ENCODE results near the gene NIT1.

Gene NIT1

DNA sequence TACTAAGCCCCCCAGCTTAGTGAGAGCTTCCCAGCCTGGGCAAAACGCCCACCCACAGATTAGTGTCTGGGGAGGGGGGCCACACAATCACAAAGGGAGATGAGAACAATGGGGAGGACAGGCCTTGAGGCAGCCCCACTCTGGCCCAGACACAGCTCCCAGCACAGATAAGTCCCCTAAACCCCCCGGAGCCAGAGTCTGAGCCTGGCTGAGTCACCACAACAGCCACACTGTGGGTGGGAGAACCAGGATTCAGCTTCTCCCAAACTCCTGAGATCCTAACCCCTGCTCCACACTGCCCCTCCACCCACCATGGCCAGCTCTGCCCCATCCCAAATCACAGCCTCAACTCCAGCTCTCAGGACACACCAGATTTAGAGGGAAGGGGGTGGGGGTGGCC, 32.7 kb upstream of the NIT1 start:
- DNase-seq: no peak

DNA sequence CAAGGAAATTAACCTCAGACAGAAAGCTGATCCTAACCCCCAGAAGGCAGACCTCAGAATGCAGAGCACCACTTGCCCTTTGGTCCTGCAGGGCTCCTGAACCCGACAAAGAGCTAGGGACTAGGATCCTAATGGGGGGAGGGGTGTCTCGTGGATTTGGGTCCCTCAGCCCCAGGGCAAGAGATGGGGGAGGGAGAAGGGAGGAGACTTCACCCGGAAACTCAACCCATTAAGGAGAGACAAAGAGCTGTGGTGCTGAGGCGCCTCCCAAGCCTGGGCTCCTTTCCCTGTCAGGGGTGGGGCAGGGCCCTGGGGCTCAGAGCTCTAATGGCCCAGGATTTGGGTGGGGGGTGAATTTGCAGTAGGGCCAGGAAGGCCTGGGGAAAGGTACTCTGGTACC, 31.4 kb upstream of the NIT1 start:
- DNase-seq: no peak

GRCh38 chr1:161088587-161089110, 29.3 kb upstream of the NIT1 start:
- no peak for DNase-seq

- no peak for DNase-seq
Observed at GRCh38 chr1:161089251-161089924, 28.5 kb upstream of the NIT1 start, which contains the start of gene NECTIN4. NECTIN4 (minus strand) TSS chr1:161089558; CDS start chr1:161089296, 262 bp downstream.

DNA sequence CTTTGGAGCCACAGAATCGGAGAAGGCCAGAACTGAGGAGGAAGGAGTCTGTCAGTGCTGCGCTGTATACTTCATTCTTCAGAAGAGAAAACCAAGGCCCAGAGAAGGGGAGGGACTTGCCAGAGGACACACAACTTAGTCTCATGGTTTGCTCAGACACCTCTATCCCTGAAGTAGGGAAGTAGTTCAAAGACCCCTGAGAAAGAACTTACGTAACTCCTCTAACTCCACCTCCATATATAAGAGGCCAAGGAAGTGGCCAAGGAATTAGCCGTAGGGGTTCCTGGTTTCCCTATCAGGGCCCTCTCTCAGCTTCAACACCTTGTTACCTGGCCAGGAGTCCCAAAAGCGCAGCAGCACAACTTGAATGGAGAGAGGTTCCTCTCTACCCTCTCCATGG, 28.0 kb upstream of the NIT1 start:
- DNase-seq: no peak

DNA sequence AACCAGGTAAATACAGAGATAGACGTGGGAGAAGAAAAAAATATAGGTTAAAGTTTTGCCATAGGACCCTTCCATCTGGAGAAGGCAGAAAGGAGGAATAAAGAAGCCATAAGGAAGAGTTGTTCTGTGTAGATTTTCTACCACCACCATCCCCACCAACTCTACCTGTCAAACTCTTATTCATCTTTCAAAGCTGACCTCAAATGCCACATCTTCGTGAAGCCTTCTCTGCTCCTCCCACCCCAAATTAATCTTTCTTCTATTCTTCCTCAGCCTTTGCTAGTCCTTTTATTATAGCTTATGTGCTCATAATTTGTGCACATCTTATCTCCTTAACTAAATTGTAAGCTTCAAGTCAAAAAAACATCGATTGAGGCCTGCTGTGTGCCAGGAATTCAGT, 27.3 kb upstream of the NIT1 start:
- no peak for DNase-seq

DNA sequence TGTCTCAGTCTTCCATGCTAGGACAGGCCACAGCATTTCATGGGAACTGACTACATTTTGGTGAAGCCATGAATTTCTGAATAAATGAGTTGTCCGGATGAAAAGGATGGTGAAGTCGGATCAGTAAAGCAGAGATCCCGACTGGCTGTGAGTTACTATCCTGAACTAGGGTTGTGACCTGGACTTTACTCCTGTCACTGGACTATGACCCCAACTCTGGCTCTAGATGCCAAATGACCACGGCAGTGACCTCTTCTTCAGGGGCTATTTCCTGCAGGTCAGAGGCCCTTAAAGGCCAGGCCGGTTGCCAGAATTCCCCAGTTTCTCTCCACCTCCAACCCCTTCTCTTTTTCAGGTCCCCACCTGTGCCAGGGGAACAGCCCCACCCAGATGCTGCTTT, 26.8 kb upstream of the NIT1 start:
- DNase-seq: no peak

DNA sequence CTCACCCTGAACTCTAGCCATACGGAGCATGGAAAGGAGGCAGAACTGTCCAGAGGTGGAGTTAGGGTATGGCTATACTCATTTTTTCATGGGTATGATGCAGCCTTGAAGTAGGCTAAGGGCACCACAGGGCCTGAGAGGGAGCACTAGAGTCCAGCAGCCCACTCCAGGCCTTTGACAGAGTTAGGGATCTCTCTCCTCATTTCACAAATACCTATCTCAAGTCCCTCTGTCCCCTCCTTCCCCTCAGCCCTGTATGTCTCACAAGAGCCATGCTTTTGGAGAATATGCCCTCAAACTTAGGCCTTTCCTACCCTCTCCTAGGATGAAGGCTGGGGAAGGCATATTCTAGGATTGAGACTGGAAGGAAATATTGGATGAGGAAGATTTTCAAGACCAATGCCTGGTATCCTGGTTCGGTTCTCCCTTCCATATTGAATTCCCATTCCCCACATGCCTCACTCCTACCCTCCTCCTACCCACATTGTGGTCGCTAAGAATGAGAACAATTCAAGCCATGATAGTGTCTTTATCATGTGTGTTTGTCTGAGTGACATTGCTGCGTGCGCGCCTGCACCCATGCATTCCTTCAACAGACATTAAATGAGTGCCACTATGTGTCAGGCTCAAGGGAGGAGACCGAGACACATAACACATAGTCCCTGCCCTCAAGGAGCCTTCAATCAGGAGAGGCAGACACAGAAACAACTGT, 26.0 kb upstream of the NIT1 start:
- no peak for DNase-seq

DNA sequence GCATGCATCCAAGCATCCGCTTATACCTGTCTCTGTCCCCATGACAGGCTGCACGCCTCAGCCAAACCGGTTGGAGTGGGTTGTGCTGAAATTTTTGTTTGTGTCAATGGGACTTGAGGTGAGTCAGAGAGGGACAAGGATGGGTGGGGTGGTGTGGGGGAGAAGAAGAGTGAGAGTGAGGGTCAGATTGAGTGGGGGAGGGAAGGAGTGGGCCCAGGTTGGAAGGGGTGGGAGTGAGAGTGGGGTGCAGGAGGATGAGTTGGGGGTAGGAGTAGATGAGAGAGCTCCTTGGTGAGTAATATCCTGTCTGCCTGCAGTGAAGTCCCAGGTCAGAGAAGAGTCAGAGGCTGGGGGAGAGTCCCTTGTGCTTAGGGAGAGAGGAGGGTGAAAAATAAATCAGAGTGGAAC, 25.3 kb upstream of the NIT1 start:
- peak; percentile 42 to 69 for DNase-seq

GRCh38 chr1:161094481-161094880, 23.4 kb upstream of the NIT1 start:
- DNase-seq: no peak

- no peak for DNase-seq
Observed at GRCh38 chr1:161095230-161095629, 22.7 kb upstream of the NIT1 start.

DNA sequence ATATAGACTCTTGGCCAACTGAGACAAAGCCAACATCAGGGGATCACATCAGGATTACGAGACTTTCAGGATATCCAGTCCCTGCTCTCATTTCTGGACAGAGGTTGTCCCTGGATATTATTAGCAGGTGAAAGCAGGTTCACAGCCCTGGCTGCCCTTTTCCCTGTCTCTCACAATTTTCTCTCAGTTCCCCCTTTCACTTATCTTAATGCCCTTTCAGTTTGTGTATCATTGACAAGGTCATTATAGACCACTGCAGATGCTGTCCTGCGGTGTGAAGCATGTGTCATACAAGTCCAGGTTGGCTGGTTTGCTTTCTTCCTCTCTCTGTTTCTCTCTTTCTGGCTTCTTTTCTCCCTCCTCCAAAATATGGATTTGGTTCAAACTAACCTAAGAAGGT, 21.9 kb upstream of the NIT1 start:
- DNase-seq: no peak

- no peak for DNase-seq
Observed at GRCh38 chr1:161096530-161096929, 21.4 kb upstream of the NIT1 start.

DNA sequence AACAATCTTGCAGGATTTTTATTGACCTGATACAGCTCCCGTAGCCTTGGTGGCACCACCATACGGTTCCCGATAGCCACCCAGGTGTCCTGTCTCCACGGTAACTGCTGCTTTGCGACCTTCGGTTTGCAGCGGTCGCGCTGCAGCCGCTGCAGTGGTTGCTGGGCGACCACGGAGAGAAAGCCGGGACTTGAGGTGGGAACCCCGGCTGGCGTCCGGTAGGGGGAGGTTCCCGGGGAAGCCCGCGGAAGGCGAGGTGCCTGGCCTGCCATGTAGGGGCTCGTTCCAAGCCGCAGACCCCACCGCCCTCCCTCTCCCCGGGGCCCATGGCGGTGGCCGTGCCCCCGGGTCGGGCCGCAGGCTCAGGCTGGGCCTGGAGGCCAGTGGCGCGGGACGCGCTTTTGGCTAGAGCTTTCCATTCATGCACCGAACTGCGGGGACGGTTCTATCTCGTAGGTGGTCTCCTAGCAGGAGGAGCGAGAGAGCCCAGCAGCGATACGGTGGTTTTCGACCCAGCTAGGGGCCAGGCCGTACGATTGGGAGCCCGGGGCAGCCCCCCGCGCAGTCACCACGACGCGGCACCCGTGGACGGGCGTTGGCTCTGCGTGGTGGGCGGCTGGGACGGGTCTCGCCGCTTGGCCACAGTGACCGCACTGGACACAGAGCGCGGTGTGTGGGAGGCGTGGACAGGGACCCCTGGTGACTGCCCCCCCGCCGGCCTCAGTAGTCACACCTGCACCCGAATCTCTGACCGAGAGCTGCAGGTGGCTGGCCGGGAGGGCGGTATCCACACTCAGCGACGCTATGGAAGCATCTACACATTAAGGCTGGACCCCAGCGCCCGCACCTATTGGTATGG, 19.5 kb upstream of the NIT1 start, which contains the start of gene KLHDC9:
KLHDC9 (plus strand) TSS at position 152 of the 859 bp plus-strand sequence; CDS start at position 327, 175 bp downstream.
- peak; percentile 34 to 56 for DNase-seq

- no peak for DNase-seq
Observed at GRCh38 chr1:161099090-161099802, 18.7 kb upstream of the NIT1 start.

- DNase-seq: no peak
Observed at GRCh38 chr1:161100556-161100955, 17.3 kb upstream of the NIT1 start.

DNA sequence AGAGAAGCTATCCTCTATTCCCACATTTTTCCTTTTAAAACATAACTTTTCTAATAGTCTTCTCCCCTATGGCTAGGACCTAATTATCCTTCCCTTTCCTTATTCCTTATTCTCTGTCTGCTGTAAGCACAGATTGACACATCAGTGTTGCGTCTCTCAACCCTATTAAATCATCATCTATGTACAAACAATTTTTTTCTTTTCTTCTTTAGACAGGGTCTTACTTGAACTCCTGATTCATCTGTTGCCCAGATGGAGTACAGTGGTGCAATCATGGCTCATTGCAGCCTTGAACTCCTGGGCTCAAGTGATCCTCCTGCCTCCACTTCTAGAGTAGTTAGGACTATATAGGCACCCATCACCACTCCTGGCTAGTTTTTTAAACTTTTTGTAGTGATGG, 11.5 kb upstream of the NIT1 start:
- DNase-seq: no peak

DNA sequence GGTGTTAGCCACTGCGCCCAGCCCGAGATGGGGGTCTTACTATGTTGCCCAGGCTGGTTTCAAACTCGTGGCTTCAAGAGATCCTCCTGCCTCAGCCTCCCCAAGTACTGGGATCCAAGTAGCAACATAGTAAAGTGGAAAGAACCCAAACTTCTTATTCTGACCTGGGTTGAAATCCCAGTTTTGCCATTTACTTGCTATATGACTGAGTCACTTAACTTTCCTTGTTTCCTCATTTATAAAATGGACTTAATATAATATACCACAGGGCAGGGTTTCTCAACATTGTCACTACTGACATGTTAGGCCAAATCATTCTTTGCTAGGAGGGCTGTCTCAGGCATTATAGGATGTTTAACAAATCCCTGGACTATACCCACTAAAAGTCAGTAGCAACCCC, 6.8 kb upstream of the NIT1 start:
- no peak for DNase-seq

GRCh38 chr1:161111527-161111926, 6.4 kb upstream of the NIT1 start:
- no peak for DNase-seq

DNA sequence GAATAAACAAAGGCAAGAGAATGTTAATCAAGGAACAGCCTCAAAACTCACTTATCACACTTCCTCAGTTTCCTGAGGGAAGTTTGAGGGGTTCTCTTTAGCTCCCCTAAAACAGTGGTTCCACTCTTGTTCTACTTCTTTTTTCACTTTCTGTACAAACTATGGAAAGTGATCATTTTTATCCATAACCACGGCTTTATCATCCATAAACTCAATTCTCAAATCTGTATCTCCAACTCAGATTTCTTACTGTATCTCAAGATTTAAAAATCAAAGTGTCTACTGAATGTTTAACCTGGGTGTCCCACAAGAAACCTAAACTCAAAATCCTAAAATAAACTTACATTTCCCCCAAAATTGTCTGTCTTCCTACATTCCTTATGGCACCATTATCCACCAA, 4.0 kb upstream of the NIT1 start:
- DNase-seq: no peak

GRCh38 chr1:161114556-161114955, 3.3 kb upstream of the NIT1 start:
- no peak for DNase-seq

GRCh38 chr1:161115132-161115711, 2.7 kb upstream of the NIT1 start:
- peak; percentile 30 to 37 for DNase-seq
